G401.6 (cell line): ENCODE results near the gene ATXN7L2.

Source experiments
- FAIRE-seq: peaks from 2 replicates; lab custom pipeline; 2012; peaks lifted over from hg19 to GRCh38; lab: Jason Lieb, UNC

The ATXN7L2 gene

DNA sequence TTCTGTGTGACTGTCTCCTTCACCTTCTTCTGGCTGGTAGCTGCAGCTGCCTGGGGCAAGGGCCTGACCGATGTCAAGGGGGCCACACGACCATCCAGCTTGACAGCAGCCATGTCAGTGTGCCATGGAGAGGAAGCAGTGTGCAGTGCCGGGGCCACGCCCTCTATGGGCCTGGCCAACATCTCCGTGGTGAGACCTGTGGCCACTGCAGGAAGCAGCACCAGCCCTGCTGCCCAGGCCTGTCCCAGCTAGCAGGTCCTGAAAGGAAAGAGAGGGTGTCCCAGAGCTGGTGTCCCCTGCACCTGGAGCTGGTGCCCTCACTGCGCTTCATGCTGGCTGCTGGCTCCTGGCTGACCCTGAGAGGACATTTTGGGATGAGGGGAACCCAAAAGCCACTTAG lies 5.9 kb upstream of the ATXN7L2 start:
- no peak for FAIRE-seq

DNA sequence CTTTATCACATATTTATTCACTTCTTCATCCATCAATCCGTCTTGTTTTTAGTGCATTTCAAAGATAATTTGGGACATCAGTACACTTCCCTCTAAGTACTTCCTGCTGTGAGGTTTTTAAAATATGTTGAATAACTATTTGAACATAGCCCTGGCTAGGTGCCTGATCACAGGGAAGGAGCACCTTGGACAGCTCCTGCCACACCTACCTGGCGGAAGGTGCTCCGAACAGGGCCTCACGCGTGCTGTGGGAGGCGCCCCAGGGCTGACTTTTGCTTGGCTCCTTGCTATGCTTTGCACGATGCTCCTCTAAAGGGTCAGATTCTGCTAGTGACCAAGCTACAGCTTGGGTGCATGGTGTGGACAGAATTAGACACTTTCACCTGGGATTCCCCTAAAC lies 4.9 kb upstream of the ATXN7L2 start:
- no peak for FAIRE-seq

DNA sequence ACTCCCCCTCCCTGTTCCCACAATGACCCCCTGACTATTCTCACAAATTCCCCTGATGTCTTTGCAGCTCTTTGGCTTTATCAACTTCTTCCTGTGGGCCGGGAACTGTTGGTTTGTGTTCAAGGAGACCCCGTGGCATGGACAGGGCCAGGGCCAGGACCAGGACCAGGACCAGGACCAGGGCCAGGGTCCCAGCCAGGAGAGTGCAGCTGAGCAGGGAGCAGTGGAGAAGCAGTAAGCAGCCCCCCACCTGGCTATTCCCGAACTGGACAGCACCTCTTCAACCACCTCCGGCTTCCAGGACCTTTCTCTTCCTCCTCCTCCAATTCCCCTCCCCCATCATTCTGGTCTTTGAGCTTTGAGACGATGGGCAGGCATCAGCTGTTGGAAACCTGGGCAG lies 4.4 kb upstream of the ATXN7L2 start:
- no peak for FAIRE-seq

DNA sequence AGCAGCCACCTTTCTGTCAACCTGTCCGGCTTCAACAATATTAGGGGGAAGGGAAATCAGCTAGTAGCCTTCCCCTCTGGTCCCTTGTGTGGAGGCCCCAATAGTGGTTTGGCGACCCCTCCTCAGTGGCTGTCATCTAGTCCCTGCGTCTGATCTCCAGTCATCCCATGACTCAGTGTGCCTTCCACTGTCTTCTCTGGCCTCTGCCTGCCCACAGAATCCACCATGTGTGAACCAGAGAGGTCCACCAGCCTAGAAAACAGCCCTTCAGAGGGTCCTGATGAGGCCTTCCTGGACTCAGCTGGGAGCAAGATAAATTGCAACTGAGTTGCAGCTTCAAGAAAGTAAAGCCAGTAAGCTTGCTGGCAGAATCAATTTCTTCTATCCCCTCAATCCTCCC lies 3.8 kb upstream of the ATXN7L2 start:
- no peak for FAIRE-seq

DNA sequence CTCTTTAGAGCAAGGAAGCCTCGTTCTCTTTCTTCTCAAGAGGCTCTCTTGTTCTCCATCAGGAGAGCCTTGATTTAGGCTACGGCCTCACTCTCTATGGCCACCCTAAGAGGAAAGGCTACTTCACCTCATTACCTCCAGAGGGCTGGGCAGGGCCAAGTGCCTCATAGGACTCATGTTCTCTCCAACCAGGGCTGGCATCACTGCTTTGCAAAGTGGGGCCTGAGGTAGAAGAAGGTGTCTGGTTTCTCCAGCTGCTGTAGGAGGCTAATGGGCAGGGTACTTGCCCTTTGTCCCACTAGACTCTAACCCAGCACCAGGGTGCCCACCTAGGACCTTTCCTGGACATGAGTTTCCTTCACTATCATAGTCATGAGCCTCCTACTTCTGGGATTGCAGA lies 2.1 kb upstream of the ATXN7L2 start:
- FAIRE-seq: no peak

DNA sequence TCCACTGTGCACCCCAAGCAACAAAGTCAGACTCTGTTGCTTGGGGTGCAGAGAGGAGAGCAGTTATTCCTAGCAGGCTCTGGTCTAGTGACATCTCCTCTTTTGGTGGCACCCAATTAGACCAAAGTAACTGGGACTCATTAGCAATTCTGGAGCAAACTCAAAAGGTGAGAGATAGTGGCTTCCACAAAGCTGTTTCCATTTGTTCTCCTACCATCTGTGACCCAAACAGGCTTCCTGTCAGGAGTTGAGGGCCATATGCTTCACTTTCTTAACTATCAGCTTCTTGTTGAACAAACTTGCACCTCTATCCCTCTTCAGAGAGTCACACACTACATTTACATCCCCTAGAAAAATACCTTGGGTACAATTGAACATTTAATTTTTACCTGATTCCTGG lies 1.5 kb upstream of the ATXN7L2 start:
- no peak for FAIRE-seq

DNA sequence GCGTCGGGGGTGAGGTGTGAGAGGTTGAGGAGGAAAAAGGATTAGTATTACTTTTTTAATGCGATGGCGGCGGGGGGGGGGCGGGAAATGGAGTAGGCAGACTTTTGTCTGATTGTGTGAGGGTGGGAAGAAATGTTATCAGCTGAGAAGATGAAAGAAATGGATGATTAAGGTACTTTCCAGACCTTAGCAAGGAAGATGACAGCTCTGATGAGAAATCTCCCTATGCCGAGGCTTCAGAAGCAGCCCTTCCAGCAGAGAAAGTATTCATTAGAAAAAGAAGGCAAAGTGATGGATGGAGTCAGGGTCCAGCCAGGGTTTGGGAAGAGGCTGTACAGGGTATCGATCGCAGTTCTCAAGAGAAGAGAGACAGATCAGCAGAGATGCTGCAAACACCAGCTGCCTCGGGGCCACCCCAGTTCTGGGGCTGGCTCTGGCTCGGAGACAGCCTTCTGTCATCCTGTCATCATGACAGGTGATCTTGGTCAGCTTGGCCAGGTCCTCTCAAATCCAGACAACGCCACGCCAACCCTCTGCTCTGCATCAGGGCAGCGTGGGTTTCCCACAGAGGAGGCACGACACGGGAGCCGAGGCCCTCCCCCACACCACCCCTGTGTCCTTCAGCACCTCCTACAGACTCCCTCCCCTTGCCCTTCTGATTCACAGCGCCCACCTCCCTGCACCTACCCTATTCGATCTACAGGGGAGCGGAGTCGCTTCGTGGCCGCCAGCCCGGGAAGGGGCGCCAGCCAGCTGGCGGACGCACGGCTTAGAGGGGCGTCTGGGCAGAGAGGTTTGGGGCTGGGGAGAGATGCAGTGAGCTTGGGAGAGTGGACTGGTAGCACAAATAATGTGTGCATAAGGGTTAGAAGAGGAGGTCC lies 674 bp upstream of the ATXN7L2 start:
- no peak for FAIRE-seq

DNA sequence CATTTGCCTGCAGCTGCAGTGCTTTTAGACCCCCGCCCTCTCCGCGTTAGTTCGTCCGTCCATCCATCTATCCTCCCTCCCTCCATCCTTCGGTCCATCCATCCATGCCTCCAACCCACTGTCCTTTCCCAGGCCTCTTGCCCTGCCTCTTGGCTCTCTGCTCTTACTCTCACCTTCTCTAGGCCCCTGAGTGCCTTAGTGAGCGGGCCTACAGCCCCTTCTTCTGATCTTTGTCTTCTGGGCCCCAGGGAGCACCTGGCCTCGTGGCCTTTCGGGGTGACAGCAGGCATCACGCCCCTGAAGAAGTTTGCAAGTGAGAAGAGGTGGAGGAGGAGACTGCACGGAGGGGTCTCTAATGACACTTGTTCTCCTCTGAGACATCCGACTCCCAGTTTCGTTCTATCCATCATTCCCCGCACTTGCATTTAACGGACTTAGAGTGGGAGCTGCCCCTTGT lies 842 bp downstream of the ATXN7L2 start:
- FAIRE-seq: no peak

DNA sequence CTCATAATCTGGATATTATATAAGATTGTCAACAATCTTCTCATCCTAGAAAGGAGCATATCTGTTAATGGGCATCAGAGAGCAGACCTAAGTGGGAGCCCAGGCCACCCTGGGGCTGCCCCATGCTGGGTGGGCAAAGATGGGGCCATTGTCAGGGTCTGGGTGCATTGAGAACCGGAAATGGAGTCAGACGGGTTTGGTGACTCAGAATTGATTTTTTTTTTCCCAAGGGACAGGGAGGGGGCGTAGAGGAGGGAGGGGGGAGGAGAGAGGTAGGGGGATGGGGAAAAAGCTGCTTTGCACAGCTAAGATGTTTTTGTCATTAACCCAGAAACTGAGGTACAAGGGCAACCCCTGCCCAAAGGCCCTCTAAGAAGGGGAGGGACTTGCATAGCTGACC lies 1.3 kb downstream of the ATXN7L2 start:
- no peak for FAIRE-seq

DNA sequence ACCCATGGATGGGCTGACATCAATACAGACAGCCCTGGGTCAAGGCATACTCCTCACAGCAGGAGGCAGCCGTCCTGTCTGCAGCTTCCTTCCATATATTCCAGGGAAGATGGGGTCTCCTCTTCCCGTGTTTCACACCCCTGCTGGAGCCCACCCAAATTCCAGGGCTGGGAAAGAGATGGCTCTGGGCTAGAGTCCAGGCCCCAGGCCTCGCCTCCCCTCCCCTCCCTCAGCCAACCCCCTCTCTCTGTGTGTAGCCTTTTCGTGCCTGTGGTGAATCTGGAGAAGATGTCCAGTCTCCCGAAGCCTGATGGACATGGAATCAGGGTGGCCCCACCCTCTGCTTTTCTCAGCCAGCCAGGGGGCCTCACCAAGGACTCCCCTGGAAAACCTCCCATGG lies 3.6 kb downstream of the ATXN7L2 start:
- no peak for FAIRE-seq

DNA sequence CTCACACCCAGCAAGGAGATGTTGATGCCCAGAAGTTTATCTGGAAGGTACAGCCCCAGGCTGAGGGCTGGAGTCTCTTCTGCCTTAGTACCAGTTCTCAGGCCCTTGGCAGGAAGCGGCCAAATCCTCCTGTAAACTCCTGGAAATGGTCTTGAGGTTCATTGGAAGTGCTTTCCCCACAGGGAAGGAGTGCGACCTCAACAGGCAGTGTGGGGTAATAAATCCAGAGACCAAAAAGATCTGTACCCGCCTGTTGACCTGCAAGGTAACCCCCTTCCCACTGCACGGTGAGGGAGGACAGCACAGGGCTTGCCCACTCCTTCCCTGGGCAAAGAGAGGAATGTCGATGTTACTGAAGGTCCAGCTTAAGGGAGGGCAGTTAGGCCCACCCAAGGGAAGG lies 4.5 kb downstream of the ATXN7L2 start:
- FAIRE-seq: no peak

DNA sequence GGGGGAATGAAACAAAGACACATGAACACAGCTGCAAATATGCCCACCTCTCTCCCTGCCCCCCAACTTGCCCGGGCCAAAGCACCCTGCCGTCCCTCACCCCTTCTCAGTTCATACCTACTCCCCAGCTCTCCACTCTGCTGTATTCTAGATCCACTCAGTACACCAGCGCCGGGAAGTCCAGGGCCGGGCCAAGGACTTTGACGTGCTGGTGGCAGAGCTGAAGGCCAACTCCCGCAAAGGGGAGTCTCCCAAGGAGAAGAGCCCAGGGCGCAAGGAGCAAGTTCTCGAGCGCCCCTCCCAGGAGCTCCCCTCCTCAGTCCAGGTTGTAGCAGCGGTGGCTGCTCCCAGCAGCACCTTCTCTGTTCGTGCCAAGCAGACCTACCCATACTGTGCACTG lies 5.0 kb downstream of the ATXN7L2 start:
- FAIRE-seq: no peak

DNA sequence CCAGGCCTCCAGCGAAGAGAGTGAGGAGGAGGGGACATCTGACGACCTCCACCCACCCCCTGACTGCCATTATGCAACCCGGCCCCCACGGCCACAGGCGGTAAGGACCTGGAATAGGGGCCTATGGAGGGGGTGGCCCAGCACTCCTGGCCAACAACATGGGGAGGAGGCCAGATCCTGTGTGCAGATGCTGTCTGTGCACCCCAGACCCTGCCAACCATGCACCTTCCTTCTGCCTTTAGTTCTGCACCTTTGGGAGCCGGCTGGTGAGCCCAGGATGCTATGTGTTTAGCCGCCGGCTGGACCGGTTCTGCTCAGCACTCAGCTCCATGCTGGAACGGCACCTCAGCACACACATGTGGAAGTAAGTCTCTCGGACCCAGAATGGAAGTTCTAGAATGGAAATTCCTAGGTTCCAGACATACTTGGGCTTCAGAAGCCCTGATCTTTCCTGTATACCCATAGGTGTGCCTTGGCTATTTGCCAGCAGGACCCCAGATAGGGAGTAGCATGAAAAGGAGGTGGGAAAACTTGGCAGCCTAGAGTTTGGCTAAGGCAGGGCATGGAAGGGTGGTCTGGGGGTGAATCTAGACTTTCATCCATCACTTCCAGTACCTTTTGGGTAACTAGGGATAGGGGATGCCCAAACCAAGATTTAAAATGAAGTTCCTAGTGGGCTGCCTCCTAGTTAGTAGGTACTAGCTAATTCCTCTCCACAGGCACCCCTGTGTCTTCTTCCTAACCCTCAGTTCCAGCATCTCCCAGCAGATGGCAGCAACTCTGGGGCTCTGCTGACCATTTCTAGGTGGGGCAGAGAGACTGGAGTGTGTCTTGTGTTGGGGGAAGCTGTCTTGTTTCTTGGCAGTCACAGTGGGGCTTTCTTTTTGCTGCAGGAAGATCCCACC lies 6.6 kb downstream of the ATXN7L2 start:
- no peak for FAIRE-seq

DNA sequence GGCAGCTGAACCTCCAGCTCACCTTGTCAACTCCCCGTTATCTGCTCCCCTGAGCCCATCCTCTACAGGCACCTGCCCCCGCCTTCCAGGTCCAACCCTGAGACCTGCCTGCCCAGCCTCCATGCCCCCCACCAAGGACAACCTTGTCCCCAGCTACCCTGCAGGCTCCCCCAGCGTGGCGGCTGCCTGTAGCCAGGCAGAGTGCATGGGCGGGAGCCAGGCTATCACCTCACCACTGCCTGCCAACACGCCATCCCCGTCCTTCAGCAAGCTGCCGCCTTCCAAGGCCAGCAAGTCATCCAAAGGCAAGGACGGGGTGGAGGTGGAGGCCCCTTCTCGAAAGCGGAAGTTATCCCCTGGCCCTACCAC lies 7.2 kb downstream of the ATXN7L2 start:
- no peak for FAIRE-seq

DNA sequence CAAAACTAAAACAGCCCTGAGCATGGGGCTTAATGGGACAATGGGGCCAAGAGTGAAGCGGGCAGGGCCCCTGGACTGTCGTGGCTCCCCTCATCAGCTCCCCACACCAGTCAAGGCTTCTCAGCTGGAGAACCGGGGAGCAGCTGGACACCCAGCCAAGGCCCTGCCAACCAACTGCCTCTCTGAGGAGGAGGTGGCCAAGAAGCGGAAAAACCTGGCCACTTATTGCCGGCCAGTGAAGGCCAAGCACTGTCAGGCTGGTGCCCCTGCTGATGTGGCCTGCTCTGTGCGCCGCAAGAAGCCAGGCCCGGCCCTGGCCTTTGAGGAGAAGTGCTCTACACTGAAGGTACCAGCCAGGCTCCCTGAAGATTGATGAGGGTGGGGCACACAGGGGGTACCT lies 7.7 kb downstream of the ATXN7L2 start:
- no peak for FAIRE-seq

DNA sequence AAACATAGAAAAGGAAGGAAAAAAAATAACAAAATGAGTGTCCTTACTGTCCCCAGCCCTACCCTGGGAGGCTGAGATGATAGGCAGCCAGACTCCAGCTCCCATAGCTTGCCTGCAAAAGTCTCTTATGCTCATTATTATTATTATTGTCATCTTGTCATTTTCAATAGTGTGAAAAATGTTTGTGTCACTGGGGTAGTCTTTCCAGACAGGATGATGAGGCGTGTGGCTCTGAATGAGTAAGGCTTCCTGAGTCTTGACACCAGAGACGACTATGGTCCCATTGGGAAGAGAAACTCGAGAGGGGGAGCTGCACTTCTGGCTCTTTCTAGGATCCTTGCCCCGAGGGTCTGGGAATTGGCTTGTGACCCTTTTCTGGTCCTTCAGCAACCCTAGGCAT lies 9.1 kb downstream of the ATXN7L2 start:
- FAIRE-seq: no peak

DNA sequence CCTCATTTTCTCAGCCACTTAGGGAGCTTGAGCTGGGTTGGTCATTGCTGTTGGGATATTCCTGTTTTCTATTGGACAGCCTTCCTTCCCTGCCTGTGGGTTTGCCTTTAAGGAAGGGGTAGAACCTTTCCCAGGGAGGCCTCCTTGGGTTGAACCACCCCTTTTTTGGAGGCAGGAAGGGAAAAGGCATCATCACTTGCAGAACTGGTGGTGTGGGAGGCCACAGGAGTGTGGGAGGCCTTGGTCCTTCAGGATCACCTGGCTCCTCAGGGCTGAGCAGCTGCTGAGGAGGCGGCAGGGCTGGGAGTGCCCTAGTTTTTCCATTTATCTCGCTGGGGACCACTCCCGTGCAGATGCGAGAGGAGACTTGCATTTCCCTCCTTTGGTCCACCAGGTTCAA lies 9.5 kb downstream of the ATXN7L2 start:
- FAIRE-seq: no peak

DNA sequence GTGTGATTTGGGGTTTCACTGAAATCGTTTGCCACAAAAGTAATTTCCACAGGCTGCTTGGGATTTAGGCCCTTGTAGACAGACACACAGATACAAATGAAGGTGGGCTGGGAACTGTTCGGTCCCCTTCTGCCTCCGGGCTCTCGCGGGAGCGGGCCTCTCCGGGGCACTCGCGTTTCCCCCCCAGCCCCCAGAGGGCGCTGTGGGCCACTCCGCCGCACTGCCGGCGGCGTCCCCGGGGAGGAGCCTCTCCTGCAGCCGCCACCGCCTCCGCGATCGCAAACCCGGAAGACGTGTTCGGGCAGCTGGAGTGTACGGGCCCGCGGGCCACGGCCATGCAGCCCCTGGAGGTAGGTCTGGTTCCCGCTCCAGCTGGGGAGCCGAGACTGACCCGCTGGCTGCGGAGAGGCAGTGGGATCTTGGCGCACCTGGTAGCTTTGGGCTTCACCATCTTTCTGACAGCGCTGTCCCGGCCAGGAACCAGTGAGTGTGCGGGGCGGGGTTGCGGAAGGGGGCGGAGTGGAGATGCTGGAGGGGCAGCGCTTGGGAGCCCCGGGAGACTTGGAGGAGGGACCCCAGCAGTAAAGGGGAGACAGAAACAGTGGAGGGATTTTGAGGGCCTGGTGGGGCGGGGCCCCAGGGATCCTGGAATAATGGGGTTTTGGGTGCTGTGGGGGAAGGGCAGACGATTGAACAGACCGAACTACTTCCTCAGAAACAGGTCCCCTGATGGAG lies 10.3 kb downstream of the ATXN7L2 start, which contains the start of gene CYB561D1:
TSS of gene CYB561D1 (plus strand) at position 290 of the 735 bp plus-strand sequence. CDS start at position 336, 46 bp downstream.
- peak; percentile 17 for FAIRE-seq

DNA sequence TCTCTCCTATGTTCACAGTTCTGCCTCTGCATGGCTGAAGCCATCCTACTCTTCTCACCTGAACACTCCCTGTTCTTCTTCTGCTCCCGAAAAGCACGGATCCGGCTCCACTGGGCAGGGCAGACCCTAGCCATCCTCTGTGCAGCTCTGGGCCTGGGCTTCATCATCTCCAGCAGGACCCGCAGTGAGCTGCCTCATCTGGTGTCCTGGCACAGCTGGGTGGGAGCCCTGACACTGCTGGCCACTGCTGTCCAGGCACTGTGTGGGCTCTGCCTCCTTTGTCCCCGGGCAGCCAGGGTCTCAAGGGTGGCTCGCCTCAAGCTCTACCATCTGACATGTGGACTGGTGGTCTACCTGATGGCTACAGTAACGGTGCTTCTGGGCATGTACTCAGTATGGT lies 12.0 kb downstream of the ATXN7L2 start:
- no peak for FAIRE-seq

DNA sequence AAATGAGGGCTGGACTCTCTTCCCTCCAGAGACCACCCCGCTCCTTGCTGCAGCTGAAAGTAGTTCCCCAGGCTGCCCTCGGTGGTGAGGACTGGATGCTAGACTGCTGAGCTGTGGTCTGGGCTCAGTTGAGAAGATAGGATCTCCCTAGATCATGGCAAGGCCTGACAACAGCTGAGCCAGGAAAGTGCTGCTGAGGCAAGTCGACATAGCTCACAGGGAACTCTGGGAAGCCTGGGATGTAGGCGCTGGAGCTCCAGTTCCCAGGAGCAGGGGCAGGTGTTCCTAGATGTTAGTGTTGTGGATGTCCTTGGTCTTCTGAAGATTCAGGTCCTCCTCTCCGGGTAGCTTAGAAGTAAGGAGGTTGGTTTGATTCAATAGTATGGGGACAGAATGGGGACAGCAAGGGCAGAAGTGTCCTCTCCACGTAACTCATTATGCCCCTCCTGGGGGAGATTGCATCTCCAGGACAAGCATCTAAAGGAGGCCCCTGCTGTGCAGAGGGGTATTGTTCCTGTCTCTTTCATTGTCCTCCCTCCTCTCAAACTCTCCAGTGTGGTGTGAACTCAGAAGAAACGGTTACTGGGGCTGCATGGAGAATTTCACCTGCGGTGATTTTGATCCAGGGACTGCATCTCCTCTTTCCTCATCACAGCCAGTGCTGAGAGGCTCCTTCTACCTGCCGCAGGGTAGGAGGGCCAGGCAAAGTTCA lies 13.9 kb downstream of the ATXN7L2 start:
- FAIRE-seq: no peak

DNA sequence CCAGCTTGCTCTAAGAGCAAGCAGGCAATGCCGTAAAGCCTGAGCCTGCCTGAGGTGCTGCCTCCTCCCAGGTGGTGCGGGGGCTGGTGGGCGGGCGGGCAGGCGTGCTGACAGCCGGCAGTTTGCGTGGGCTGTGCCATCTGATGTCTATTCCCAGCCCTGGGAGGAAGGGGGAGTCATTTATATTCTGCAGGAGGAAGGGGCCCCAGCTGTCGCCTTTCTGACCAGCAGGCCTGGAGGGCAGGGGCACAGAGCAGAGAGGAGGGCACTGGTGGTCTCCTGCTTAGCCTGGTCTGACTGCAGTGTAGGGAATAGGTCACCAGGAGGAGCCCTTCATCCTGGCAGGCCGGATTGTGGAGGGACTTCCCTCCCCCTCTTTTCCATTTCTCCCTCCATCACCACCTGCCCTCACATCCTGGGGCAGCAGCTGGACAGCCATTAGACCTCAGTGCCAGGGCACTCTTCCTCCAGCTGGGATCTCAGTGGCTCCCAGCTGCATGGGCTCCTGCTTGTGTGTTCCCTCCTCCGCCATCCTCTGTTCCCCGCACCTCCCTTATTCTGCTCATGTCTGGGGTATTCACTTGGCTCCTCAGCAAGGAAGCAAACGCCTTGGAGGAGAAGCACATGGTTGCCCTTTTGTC lies 14.6 kb downstream of the ATXN7L2 start:
- FAIRE-seq: no peak
